Measurements from ENCODE around the gene C1orf105. TPM values are rescaled to one million over a fixed set of nuclear protein-coding genes. Genes with fewer than 3 reads are reported as not detected.

Gene C1orf105
- total and polyA plus RNA-seq, 2 donors from 2014 or later: not detected

DNA sequence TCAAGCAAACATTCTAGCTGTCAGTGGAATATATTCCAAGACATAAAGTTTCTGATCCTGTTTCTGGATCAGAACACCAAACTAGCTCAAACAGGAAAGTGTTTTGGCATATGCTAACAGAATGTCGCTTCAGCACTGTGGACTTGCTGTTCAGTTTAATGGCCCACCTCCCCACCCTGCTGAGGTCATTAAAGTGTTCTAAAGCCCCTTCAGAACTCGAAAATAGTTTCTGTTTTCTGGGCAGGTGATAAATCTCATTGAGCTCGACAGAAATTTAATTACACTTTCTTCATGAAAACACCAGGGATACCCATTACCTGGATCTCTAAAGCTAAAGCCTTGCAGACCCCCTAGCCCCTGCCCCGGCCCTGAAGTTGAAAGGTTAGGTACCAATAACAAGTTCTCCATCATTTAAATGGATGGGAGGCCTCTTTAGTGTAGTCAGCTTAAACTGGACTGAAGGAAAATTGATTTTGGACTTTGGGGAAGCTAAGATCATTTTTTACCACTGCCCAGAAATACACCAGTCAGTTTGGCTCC, 3.9 kb upstream of the C1orf105 start:
- no peaks in the 10 kb centered on the region for H3K36me3 ChIP-seq (ENCODE audit: control insufficient read depth in 2 of 3, insufficient read depth in 3 of 3, low read length in 3 of 3)
- H3K4me1 ChIP-seq (ENCODE audit: control insufficient read depth in 2 of 3, insufficient read depth in 2 of 3, low read depth in 1 of 3, low read length in 3 of 3): peaks cover 0 to 3% (median 0%) of the 10 kb centered on the region in 3 donors
- FAIRE-seq: no peak
- H3K9ac ChIP-seq (ENCODE audit: low read length in 3 of 3): no peak overlapping the region
- peak in 3 of 5 donors; percentile 13 to 69 (median 54) for DNase-seq
- no peaks in the 10 kb centered on the region for H3K9me3 ChIP-seq (ENCODE audit: control insufficient read depth in 2 of 3, insufficient read depth in 1 of 3, low read length in 3 of 3)
- TF ChIP-seq, protein P1, sequence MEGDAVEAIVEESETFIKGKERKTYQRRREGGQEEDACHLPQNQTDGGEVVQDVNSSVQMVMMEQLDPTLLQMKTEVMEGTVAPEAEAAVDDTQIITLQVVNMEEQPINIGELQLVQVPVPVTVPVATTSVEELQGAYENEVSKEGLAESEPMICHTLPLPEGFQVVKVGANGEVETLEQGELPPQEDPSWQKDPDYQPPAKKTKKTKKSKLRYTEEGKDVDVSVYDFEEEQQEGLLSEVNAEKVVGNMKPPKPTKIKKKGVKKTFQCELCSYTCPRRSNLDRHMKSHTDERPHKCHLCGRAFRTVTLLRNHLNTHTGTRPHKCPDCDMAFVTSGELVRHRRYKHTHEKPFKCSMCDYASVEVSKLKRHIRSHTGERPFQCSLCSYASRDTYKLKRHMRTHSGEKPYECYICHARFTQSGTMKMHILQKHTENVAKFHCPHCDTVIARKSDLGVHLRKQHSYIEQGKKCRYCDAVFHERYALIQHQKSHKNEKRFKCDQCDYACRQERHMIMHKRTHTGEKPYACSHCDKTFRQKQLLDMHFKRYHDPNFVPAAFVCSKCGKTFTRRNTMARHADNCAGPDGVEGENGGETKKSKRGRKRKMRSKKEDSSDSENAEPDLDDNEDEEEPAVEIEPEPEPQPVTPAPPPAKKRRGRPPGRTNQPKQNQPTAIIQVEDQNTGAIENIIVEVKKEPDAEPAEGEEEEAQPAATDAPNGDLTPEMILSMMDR (IDR thresholded peaks at IDR 0.05; ENCODE audit: borderline replicate concordance, extremely low read depth, insufficient read depth): no peak
- H3K27ac ChIP-seq (ENCODE audit: low read depth in 2 of 2, low read length in 2 of 2): no peak overlapping the region
- intact Hi-C loops (cut with DNase I): no loop called here
- no peak overlapping the region for H3K4me3 ChIP-seq (ENCODE audit: low read length in 3 of 3)
- no peaks in the 10 kb centered on the region for H3K27me3 ChIP-seq (ENCODE audit: control insufficient read depth, insufficient read depth, low read length)

DNA sequence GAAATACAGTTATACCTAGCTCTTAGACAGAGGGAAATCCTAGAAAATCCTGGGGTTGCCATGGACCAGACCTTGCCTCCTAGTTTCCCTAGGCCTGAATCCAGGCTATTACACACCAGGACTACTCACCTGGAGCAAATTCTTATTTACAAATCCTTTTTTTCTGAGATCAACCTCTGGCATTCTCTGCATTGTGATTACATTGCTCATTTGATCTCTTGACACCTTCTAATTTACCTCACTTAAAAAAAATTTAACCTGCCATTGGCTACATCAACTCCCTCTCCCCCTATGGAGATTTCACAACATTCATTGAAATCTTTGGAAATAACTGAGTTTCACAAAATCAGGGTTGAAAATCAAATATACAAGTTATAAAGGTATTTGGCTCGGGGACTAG, 2.9 kb upstream of the C1orf105 start:
- Histone ChIP-seq H3K9me3 (ENCODE audit: control insufficient read depth in 2 of 3, insufficient read depth in 1 of 3, low read length in 3 of 3) (no peaks in the 10 kb centered on the region), H3K9ac (ENCODE audit: low read length in 3 of 3) (no peak overlapping the region), H3K4me1 (ENCODE audit: control insufficient read depth in 2 of 3, insufficient read depth in 2 of 3, low read depth in 1 of 3, low read length in 3 of 3) (peaks cover 0 to 3% (median 0%) of the 10 kb centered on the region in 3 donors), H3K27ac (ENCODE audit: low read depth in 2 of 2, low read length in 2 of 2) (no peak overlapping the region), H3K36me3 (ENCODE audit: control insufficient read depth in 2 of 3, insufficient read depth in 3 of 3, low read length in 3 of 3) (no peaks in the 10 kb centered on the region), H3K4me3 (ENCODE audit: low read length in 3 of 3) (no peak overlapping the region), H3K27me3 (ENCODE audit: control insufficient read depth, insufficient read depth, low read length) (no peaks in the 10 kb centered on the region)
- TF ChIP-seq, protein P1 (IDR thresholded peaks at IDR 0.05; ENCODE audit: borderline replicate concordance, extremely low read depth, insufficient read depth): no peak
- DNase-seq: no peak
- intact Hi-C loops (cut with DNase I): no loop called here
- no peak for FAIRE-seq

DNA sequence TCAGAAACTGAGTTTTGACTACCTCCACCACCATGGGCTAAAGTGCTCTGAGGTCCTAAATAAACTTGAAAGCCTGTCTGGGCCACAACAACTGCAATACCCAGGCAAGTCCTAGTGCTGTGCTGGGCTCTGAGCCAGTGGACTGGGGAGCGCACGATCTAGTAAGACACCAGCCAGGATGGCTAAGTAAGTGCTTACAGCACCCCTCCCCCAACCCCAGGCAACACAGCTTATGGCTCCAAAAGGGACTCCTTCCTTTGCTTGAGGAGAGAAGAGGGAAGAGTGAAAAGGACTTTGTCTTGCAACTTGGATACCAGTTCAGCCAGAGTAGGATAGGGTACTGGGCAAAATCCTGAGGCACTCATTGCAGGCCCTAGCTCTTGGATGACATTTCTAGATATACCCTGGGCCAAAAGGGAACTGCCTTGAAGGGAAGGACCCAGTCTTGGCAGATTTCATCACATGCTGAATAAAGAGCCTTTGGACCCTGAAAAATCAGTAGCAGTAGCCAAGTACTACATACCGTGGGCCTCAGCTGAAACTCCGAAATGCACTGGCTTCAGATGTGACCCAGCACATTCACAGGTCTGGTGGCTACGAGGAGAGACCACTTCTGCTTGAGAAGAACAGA, 1.6 kb downstream of the C1orf105 start:
- FAIRE-seq (no peak), DNase-seq (no peak)
- H3K27me3 ChIP-seq (ENCODE audit: control insufficient read depth, insufficient read depth, low read length): no peaks in the 10 kb centered on the region
- no peak overlapping the region for H3K27ac ChIP-seq (ENCODE audit: low read depth in 2 of 2, low read length in 2 of 2)
- no peaks in the 10 kb centered on the region for H3K4me1 ChIP-seq (ENCODE audit: control insufficient read depth in 2 of 3, insufficient read depth in 2 of 3, low read depth in 1 of 3, low read length in 3 of 3)
- TF ChIP-seq, protein P1 (IDR thresholded peaks at IDR 0.05; ENCODE audit: borderline replicate concordance, extremely low read depth, insufficient read depth): no peak
- H3K9me3 ChIP-seq (ENCODE audit: control insufficient read depth in 2 of 3, insufficient read depth in 1 of 3, low read length in 3 of 3): no peaks in the 10 kb centered on the region
- no peaks in the 10 kb centered on the region for H3K36me3 ChIP-seq (ENCODE audit: control insufficient read depth in 2 of 3, insufficient read depth in 3 of 3, low read length in 3 of 3)
- intact Hi-C loops (cut with DNase I): loop anchor here (10.0 kb wide), 1 partner anchor 417 kb away; no protein-coding TSS in a partner anchor
- H3K9ac ChIP-seq (ENCODE audit: low read length in 3 of 3): no peak overlapping the region
- H3K4me3 ChIP-seq (ENCODE audit: low read length in 3 of 3): no peak overlapping the region
